Left renal pelvis (tissue), 4 donors: ENCODE data around the gene PIK3C3. TPM values are rescaled to one million over a fixed set of nuclear protein-coding genes. Genes with fewer than 3 reads are reported as not detected.
"Not testable (repeated sequence)": the region's sequence is repeated elsewhere in the genome, so short reads cannot be mapped to it uniquely, and the experiment has no call there.

Experiments used
- DNase-seq, 4 donors: peaks; one replicate each; pipeline ENCODE4 v3.0.0-alpha.2; 2013; ENCODE audit warnings: low read depth in 4 of 4, low spot score in 3 of 4
- polyA plus RNA-seq, 4 donors: library from polyadenylated mRNA; unstranded; fragments of 120-200 nt; gene quantifications; one replicate each; pipeline ENCODE4 v1.2.1, GENCODE V29; 2013; ENCODE audit not compliant: insufficient read length in 4 of 4

PIK3C3 gene
- polyA plus RNA-seq, 4 donors: 59.5 to 81.8 (median 70.9) TPM

- no peak for DNase-seq
Observed at GRCh38 chr18:42067518-42067917, 112.5 kb downstream of the PIK3C3 start.

GRCh38 chr18:42068030-42068429 lies 113.0 kb downstream of the PIK3C3 start:
- no peak for DNase-seq

DNA sequence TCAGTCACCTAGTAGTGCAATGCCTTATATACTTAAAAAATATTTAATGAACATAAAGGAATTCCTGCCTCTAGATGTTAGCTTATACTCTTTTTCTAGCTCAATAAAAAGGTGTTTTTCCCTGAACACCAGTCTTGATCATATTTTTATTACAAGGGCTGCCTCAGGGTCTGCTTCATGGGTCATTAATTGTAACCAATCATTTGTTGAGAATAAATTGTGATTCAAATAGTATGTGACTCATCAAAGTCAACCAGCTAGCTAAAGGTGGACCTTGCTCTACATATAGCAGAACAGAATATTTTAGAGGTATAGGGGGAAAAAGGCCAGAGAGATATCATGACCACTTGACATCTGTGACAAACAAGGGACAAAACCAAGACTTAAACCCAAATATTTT lies 114.0 kb downstream of the PIK3C3 start:
- DNase-seq: no peak

- no peak for DNase-seq
Observed at GRCh38 chr18:42072407-42072806, 117.4 kb downstream of the PIK3C3 start.

GRCh38 chr18:42074704-42075103 lies 119.7 kb downstream of the PIK3C3 start:
- DNase-seq: no peak

DNA sequence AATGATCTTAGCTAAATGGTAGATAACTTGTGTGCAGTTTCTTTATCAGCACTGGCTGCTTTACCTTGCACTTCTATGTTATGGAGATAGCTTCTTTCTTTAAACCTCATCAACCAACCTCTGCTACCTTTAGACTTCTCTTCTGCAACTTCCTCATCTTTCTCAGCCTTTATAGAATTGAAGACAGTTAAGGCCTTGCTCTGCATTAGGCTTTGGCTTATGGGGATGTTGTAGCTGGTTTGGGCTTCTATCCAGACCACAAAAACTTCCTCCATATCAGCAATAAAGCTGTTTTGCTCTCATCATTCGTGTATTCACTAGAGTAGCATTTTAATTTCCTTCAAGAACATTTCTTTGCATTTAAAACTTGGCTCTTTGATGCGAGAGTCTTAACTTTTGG lies 123.7 kb downstream of the PIK3C3 start:
- no peak for DNase-seq

DNA sequence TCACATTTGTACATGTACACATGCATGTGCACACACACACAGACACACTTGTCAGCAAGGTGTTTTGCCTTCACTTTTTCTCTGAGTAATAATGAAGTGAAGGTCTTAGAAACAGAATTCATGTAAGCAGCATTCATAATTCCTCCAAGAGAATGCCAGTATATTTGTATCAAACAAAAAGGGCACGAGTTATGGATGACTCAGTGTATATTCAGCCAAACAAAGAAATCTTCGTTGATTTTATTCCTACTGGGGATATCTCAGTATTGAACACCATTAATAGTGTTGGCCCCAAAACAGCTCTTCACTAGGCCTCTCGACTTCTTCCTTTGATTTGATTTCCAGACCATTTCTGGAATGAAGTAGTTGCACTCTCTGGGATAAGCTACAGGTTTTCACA lies 125.3 kb downstream of the PIK3C3 start:
- DNase-seq: no peak

DNA sequence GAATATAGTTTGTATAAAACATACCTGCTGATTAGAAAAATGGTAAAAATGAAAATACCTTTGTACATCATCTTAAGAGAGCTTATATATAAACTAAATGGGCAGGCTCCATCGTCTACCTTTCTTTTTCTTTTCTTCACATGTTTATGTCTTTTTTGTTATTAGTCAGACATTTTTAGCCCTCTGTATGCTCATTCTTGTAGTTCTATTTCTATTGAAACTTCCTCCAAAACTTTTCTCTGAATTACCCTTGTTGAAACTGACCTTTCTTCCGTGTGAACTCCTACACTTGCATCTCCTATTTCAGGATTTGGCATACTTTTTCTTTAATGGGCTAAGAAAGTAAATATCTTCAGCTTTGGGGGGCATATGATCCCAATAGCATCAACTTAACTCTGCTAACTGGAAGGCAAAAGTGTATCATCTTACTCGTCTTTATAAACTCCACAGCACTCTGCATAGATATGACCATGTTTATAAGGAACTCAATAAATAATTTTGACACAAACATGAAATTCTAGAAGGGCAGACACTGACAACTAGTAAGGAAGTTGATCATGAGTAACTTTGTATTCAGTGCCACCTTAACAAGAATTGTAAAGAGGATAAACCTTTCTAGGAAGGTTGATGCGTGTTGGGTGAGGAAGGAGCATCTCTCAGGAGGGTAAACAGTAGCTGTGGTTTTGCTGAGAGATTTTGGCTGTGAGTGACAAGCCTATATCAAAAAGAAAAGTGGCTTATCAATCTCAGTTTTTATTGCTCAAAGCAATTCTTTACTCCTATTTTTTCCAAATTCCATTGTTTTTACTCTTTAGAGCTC lies 127.6 kb downstream of the PIK3C3 start:
- DNase-seq: peak in 1 of 4 donors; percentile 3

DNA sequence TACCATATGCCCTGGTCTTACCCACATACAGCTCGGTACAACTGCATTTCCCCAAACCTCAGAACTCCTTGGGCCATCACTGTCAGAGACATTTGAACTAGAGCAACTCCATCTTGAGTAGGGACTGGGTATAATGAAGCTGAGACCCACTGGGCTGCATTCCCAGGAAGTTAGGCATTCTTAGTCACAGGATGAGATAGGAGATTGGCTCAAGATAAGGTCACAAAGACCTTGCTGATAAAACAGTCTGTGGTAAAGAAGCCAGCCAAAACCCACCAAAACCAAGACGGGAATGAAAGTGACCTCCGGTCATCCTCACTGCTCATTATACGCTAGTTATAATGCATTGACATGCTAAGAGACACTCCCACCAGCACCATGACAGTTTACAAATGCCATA lies 131.3 kb downstream of the PIK3C3 start:
- no peak for DNase-seq

GRCh38 chr18:42087235-42087634 lies 132.2 kb downstream of the PIK3C3 start:
- DNase-seq: no peak

- DNase-seq: no peak
Observed at GRCh38 chr18:42087876-42088275, 132.8 kb downstream of the PIK3C3 start.

GRCh38 chr18:42092848-42093247 lies 137.8 kb downstream of the PIK3C3 start:
- no peak for DNase-seq

- DNase-seq: no peak
Observed at GRCh38 chr18:42094875-42095274, 139.8 kb downstream of the PIK3C3 start.

- DNase-seq: no peak
Observed at GRCh38 chr18:42095732-42096377, 140.8 kb downstream of the PIK3C3 start.

DNA sequence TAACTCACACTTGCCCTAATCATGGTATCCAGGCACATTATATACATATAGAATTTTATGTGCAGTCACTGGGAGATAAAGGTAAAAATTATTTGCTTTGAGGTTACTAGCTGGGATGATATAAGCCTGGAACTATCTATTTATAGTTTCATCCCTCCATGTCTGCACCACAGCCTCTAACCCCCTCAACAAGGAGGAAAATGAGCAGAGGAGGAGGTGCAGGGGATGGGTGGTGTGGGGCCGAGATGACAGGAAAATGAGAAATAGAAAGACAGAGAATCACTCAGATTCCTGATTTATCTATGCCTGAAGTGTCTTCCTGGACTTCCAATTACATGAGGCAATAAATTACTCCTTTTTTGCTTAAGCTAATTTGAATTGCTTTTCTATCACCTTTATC lies 145.2 kb downstream of the PIK3C3 start:
- DNase-seq: no peak

- no peak for DNase-seq
Observed at GRCh38 chr18:42100911-42101310, 145.9 kb downstream of the PIK3C3 start.

DNA sequence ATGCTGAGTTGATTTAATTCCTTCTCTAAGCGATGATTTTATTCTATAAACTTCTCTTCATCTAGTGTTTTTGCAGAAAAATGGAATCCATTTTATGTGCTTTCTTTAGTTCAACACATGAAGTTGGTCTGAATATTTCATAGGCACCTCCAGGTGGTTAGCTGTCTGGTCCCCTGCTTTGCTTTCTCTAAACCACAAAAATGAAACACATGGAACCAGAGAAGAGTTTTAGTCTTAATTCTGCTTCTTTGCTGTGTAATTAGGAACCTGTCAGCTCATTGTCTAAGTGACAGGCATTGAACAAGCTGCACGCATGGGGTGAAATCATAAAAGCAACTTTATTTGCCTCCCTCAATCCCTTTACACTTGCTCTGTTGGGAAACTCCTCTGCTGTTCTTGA lies 150.4 kb downstream of the PIK3C3 start:
- no peak for DNase-seq

- DNase-seq: no peak
Observed at GRCh38 chr18:42106784-42107183, 151.8 kb downstream of the PIK3C3 start.

GRCh38 chr18:42107287-42107686 lies 152.3 kb downstream of the PIK3C3 start:
- no peak for DNase-seq

GRCh38 chr18:42107691-42108450 lies 152.8 kb downstream of the PIK3C3 start:
- DNase-seq: no peak

DNA sequence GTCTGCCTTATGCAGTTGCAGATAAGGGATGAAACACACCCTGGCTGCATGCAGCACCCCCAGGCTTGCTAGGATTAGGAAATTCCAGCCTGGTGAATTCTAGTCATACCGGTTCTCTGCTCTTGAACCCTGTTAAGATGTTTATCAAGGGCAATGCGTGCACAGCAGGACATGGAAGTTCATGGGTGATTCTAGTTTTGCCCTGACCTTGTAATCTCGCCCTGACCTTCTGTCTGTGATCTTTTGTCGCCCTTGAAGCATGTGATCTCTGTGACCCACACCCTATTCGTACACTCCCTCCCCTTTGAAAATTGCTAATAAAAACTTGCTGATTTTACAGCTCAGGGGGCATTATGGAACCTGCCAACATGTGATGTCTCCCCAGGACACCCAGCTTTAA lies 157.1 kb downstream of the PIK3C3 start:
- DNase-seq: not testable (repeated sequence)
